H1 (cell line): ENCODE measurements around the gene TSPAN9. TPM values are rescaled to one million over a fixed set of nuclear protein-coding genes. Genes with fewer than 3 reads are reported as not detected.

Experiments
- CTCF ChIA-PET: fragments of 300-600 bp; sonication (Branson Sonifier 250); formaldehyde crosslinking; loops from one replicate; lab custom pipeline; 2021; ENCODE audit not compliant: partially characterized antibody; lab: Charles Lee
- POLR2A ChIA-PET: fragments of 300-600 bp; sonication (Branson Sonifier 250); formaldehyde crosslinking; loops from one replicate; lab custom pipeline; 2021; ENCODE audit warnings: inconsistent platforms; ENCODE audit not compliant: partially characterized antibody; lab: Charles Lee
- DNase-seq, 2 experiments: peaks; one replicate each; pipeline versions ENCODE4 v3.0.0 to v3.0.0-alpha.2; 2010 to 2022; ENCODE audit warnings: low spot score in 2 of 2, low read depth in 1 of 2, mixed read lengths in 1 of 2
- FAIRE-seq: peaks from 2 replicates; lab custom pipeline; 2011; peaks lifted over from hg19 to GRCh38; lab: Jason Lieb, UNC
- H2AFZ ChIP-seq: 2 replicates; pipeline ENCODE4 v1.8.1; 2012; ENCODE audit warnings: low read length, inconsistent platforms
- H2AK5ac ChIP-seq: 2 replicates; pipeline ENCODE4 v1.6.1; 2013; ENCODE audit warnings: low read depth, low read length
- H2BK120ac ChIP-seq: replicated peaks from 2 replicates; pipeline ENCODE3; 2013; ENCODE audit warnings: low read depth, low read length, inconsistent platforms
- H2BK12ac ChIP-seq: 2 replicates; pipeline ENCODE4 v1.6.1; 2013; ENCODE audit warnings: low read depth, low read length
- H2BK15ac ChIP-seq: 2 replicates; pipeline ENCODE4 v1.6.1; 2013; ENCODE audit warnings: low read length
- H2BK20ac ChIP-seq: 2 replicates; pipeline ENCODE4 v1.6.1; 2013; ENCODE audit warnings: low read length
- H2BK5ac ChIP-seq: 2 replicates; pipeline ENCODE4 v1.6.1; 2013; ENCODE audit warnings: low read depth, low read length
- H3K14ac ChIP-seq: 2 replicates; pipeline ENCODE4 v1.6.1; 2013; ENCODE audit warnings: inconsistent platforms; ENCODE audit not compliant: insufficient read length
- H3K18ac ChIP-seq: 2 replicates; pipeline ENCODE4 v1.6.1; 2013; ENCODE audit warnings: low read length; ENCODE audit errors: extremely low read depth
- H3K23ac ChIP-seq: 2 replicates; pipeline ENCODE4 v1.6.1; 2013; ENCODE audit warnings: inconsistent platforms; ENCODE audit not compliant: insufficient read length
- H3K23me2 ChIP-seq: 2 replicates; pipeline ENCODE4 v1.6.1; 2013; ENCODE audit warnings: low read depth, low read length
- H3K27ac ChIP-seq: 2 replicates; pipeline ENCODE4 v1.6.1; 2011; ENCODE audit warnings: low read depth, low read length, inconsistent platforms
- H3K27me3 ChIP-seq, 4 experiments: replicated peaks in 1 of 4; 1 replicate in 1 of 4; 2 replicates in 3 of 4; pipeline versions ENCODE4 v1.6.1 to v1.8.1; 2011 to 2013; ENCODE audit warnings: low read length in 3 of 4, mild to moderate bottlenecking in 3 of 4, inconsistent platforms in 2 of 4, mixed read lengths in 2 of 4, moderate library complexity in 1 of 4; ENCODE audit not compliant: control insufficient read depth in 3 of 4, insufficient read depth in 3 of 4; ENCODE audit errors: extremely low read depth in 1 of 4
- H3K36me3 ChIP-seq, 4 experiments: 2 replicates each; pipeline versions ENCODE4 v1.6.1 to v1.8.1; 2011 to 2013; ENCODE audit warnings: mild to moderate bottlenecking in 4 of 4, low read length in 3 of 4, moderate library complexity in 2 of 4, control low read depth in 1 of 4, inconsistent platforms in 1 of 4; ENCODE audit not compliant: insufficient read depth in 4 of 4, control insufficient read depth in 2 of 4
- H3K4ac ChIP-seq: replicated peaks from 2 replicates; pipeline ENCODE3; 2013; ENCODE audit warnings: low read length, low read depth, mixed read lengths, inconsistent platforms; ENCODE audit not compliant: insufficient read length
- H3K4me1 ChIP-seq, 4 experiments: replicated peaks in 1 of 4; 1 replicate in 1 of 4; 2 replicates in 3 of 4; pipeline versions ENCODE4 v1.6.1 to v1.8.1; 2011 to 2013; ENCODE audit warnings: low read length in 3 of 4, inconsistent platforms in 2 of 4, mixed read lengths in 1 of 4; ENCODE audit not compliant: insufficient read depth in 4 of 4, control insufficient read depth in 3 of 4
- H3K4me2 ChIP-seq, 2 experiments: 2 replicates each; pipeline versions ENCODE4 v1.6.1 to v1.8.1; 2011 to 2013; ENCODE audit warnings: low read depth in 2 of 2, low read length in 2 of 2, control low read depth in 1 of 2, inconsistent platforms in 1 of 2, mild to moderate bottlenecking in 1 of 2; ENCODE audit not compliant: insufficient read depth in 1 of 2
- H3K4me3 ChIP-seq, 4 experiments: fragments of 200-600, 300-600 bp in 1 of 4; sonication (generic), shearing (Covaris generic), sonication (Bioruptor Twin) in 1 of 4; 2 replicates each; pipeline versions ENCODE4 v1.5.1 to v1.8.1; 2011 to 2016; ENCODE audit warnings: low read length in 4 of 4, low read depth in 3 of 4, control low read depth in 2 of 4, inconsistent platforms in 2 of 4, mild to moderate bottlenecking in 2 of 4, mixed read lengths in 1 of 4, moderate library complexity in 1 of 4; ENCODE audit not compliant: insufficient read depth in 2 of 4; ENCODE audit errors: extremely low read depth in 1 of 4
- H3K56ac ChIP-seq: replicated peaks from 2 replicates; pipeline ENCODE3; 2013; ENCODE audit warnings: low read depth, mild to moderate bottlenecking, mixed read lengths, low read length, inconsistent platforms; ENCODE audit not compliant: insufficient read length
- H3K79me1 ChIP-seq: 2 replicates; pipeline ENCODE4 v1.6.1; 2013; ENCODE audit warnings: low read depth, low read length, control low read depth
- H3K79me2 ChIP-seq, 2 experiments: 2 replicates each; pipeline versions ENCODE4 v1.6.1 to v1.8.1; 2012 to 2013; ENCODE audit warnings: low read length in 2 of 2, mild to moderate bottlenecking in 2 of 2, inconsistent platforms in 1 of 2; ENCODE audit not compliant: insufficient read depth in 2 of 2, control insufficient read depth in 1 of 2
- H3K9ac ChIP-seq, 4 experiments: replicated peaks in 1 of 4; 1 replicate in 1 of 4; 2 replicates in 3 of 4; pipeline versions ENCODE4 v1.6.1 to v1.8.1; 2011 to 2013; ENCODE audit warnings: low read depth in 3 of 4, low read length in 3 of 4, control low read depth in 2 of 4, mild to moderate bottlenecking in 2 of 4, moderate library complexity in 2 of 4, inconsistent platforms in 1 of 4; ENCODE audit errors: extremely low read depth in 1 of 4
- H3K9me3 ChIP-seq, 2 experiments: 2 replicates each; pipeline versions ENCODE4 v1.6.1 to v1.8.1; 2012 to 2013; ENCODE audit warnings: mild to moderate bottlenecking in 2 of 2, moderate library complexity in 2 of 2, control low read depth in 1 of 2, inconsistent platforms in 1 of 2, low read depth in 1 of 2, low read length in 1 of 2, mixed read lengths in 1 of 2; ENCODE audit not compliant: insufficient read depth in 2 of 2
- H4K20me1 ChIP-seq, 2 experiments: replicated peaks in 1 of 2; 2 replicates each; pipeline versions ENCODE3 to v1.8.1; 2011 to 2013; ENCODE audit warnings: inconsistent platforms in 2 of 2, low read length in 2 of 2, mild to moderate bottlenecking in 1 of 2; ENCODE audit not compliant: insufficient read depth in 2 of 2, control insufficient read depth in 1 of 2
- H4K5ac ChIP-seq: 2 replicates; pipeline ENCODE4 v1.6.1; 2013; ENCODE audit warnings: low read length, low read depth, mixed read lengths, inconsistent platforms; ENCODE audit not compliant: insufficient read length
- H4K8ac ChIP-seq: 2 replicates; pipeline ENCODE4 v1.8.0; 2013; ENCODE audit warnings: mild to moderate bottlenecking, moderate library complexity, low read length, inconsistent platforms; ENCODE audit not compliant: insufficient read depth; ENCODE audit errors: extremely low read depth
- H4K91ac ChIP-seq: replicated peaks from 2 replicates; pipeline ENCODE3; 2013; ENCODE audit warnings: low read length, mixed read lengths, inconsistent platforms; ENCODE audit not compliant: insufficient read length
- ATF2 ChIP-seq: IDR thresholded peaks from 2 replicates; pipeline ENCODE4 v1.6.1; 2012; ENCODE audit warnings: low read length, inconsistent platforms
- CEBPB ChIP-seq: IDR thresholded peaks from 2 replicates; pipeline ENCODE4 v1.6.1; 2012; ENCODE audit warnings: low read depth, low read length
- CTBP2 ChIP-seq: IDR thresholded peaks from 2 replicates; pipeline ENCODE4 v1.7.0; 2011; ENCODE audit warnings: borderline replicate concordance, mild to moderate bottlenecking, moderate library complexity, mixed read lengths, low read length; ENCODE audit not compliant: insufficient read depth, insufficient read length
- E2F6 ChIP-seq: IDR thresholded peaks from 2 replicates; pipeline ENCODE4 v1.6.1; 2012; ENCODE audit warnings: inconsistent platforms
- EP300 ChIP-seq, 2 experiments: IDR thresholded peaks; 1 replicate in 1 of 2; 2 replicates in 1 of 2; pipeline ENCODE4 v1.6.1; 2011 to 2012; ENCODE audit warnings: low read depth in 2 of 2, low read length in 2 of 2, mild to moderate bottlenecking in 2 of 2, borderline replicate concordance in 1 of 2, inconsistent platforms in 1 of 2, moderate library complexity in 1 of 2
- KDM4A ChIP-seq: IDR thresholded peaks from one replicate; pipeline ENCODE4 v1.7.1; 2012; ENCODE audit warnings: low read depth, mild to moderate bottlenecking, moderate library complexity, low read length, inconsistent platforms; ENCODE audit not compliant: severe bottlenecking
- NANOG ChIP-seq: IDR thresholded peaks from 2 replicates; pipeline ENCODE4 v1.6.1; 2011; ENCODE audit warnings: low read length, low read depth, mild to moderate bottlenecking, inconsistent platforms; ENCODE audit not compliant: insufficient read depth, poor library complexity, severe bottlenecking
- RAD21 ChIP-seq, 2 experiments: IDR thresholded peaks in 1 of 2; conservative IDR thresholded peaks in 1 of 2; 2 replicates each; pipeline ENCODE4 v1.6.1; 2011; ENCODE audit warnings: low read depth in 2 of 2, low read length in 2 of 2, improper control_type of control experiment in 1 of 2, inconsistent platforms in 1 of 2, mild to moderate bottlenecking in 1 of 2, moderate library complexity in 1 of 2
- RNF2 ChIP-seq: fragments of 200-900, 300-1000 bp; sonication (generic); IDR thresholded peaks from 2 replicates; pipeline ENCODE4 v1.7.1; 2016; ENCODE audit warnings: borderline replicate concordance, low read depth, mild to moderate bottlenecking, antibody characterized with exemption, low read length; ENCODE audit not compliant: poor library complexity, severe bottlenecking; ENCODE audit errors: missing control alignments
- RXRA ChIP-seq: IDR thresholded peaks from 2 replicates; pipeline ENCODE4 v1.6.1; 2011; ENCODE audit warnings: low read depth, mild to moderate bottlenecking, low read length, moderate library complexity; ENCODE audit not compliant: insufficient read depth
- WGBS, 2 experiments: shearing (Covaris generic) in 1 of 2; methylation state at CpG; one replicate each; pipeline versions ENCODE4 v1.1.6 to v1.1.7; 2013 to 2015; ENCODE audit warnings: low lambda C conversion rate in 2 of 2, mixed read lengths in 2 of 2, inconsistent platforms in 1 of 2, low coverage in 1 of 2, missing lambda C conversion rate in 1 of 2; ENCODE audit not compliant: insufficient replicate concordance in 2 of 2, insufficient coverage in 1 of 2, insufficient read length in 1 of 2; ENCODE audit errors: extremely low coverage in 1 of 2, missing lambda C conversion rate in 1 of 2; 5-methylcytosine and 5-hydroxymethylcytosine counted together
- polyA plus RNA-seq, 7 experiments: library from polyadenylated mRNA; depleted of rRNA in 3 of 7; stranded (reverse) in 5 of 7; unstranded in 2 of 7; fragments of >200 nt in 5 of 7; fragments of 200-250 nt in 2 of 7; gene quantifications; 1 replicate in 5 of 7; 2 replicates in 1 of 7; 4 replicates in 1 of 7; pipeline versions ENCODE4 v1.2.1 to v1.2.3, GENCODE V29; 2011 to 2013; ENCODE audit warnings: missing spikeins in 2 of 7, mixed read lengths in 2 of 7
- total RNA-seq: library from RNA; stranded (reverse); fragmentation: NEBNext Ultra II Directional; extraction: Animal tissue kit (Norgen Biotek cat#: 25700); gene quantifications from 2 replicates; pipeline ENCODE4 v1.2.1, GENCODE V29; 2021

TSPAN9 gene
- total and polyA plus RNA-seq, 2 of the 8 experiments (the other 6 are each of a cell fraction or from before 2014, with no cell fraction given) = 11.5 to 29.1 TPM

- Histone ChIP-seq H3K4me1 (peaks cover 0 to 3% (median 0%) of the 10 kb centered on the region in 4 experiments; a peak in 2 of 7 replicates), H3K79me2 (no peaks in the 10 kb centered on the region), H4K5ac (no peak overlapping the region), H3K27me3 (no peaks in the 10 kb centered on the region), H2BK20ac (no peak overlapping the region), H3K79me1 (no peaks in the 10 kb centered on the region), H2BK15ac (no peak overlapping the region), H2BK120ac (no peak overlapping the region), H4K91ac (no peak overlapping the region), H3K23me2 (no peaks in the 10 kb centered on the region), H3K4me2 (no peak overlapping the region), H3K4ac (no peak overlapping the region), H3K9ac (no peak overlapping the region), H3K9me3 (no peaks in the 10 kb centered on the region), H3K18ac (no peak overlapping the region), H3K14ac (no peak overlapping the region), H3K56ac (no peak overlapping the region), H4K20me1 (peaks cover 0 to 2% of the 10 kb centered on the region in 2 experiments), H3K4me3 (no peak overlapping the region), H3K23ac (no peak overlapping the region), H2AK5ac (no peak overlapping the region), H2BK12ac (no peak overlapping the region), H2BK5ac (no peak overlapping the region), H3K27ac (no peak overlapping the region), H2AFZ (no peak overlapping the region), H4K8ac (no peak overlapping the region), H3K36me3 (no peaks in the 10 kb centered on the region)
- ChIA-PET CTCF (interaction anchor here (1.0 kb wide), 1 partner anchor 10 kb away, joined by 4 read pairs; no protein-coding TSS in a partner anchor), POLR2A (no interaction called here)
- 88% methylated on average over 5 of the region's 5 CpGs; no CpG with 5 or more reads in 1 of the 2 experiments for WGBS, 2 experiments
- no peak for FAIRE-seq
- DNase-seq = no peak
- TF ChIP-seq RAD21 (IDR thresholded peaks at IDR 0.05 in 1 of 2, conservative IDR thresholded peaks at IDR 0.05 in 1 of 2; ENCODE audit: low read depth in 2 of 2, low read length in 2 of 2) (no peak), CTBP2 (no peak), CEBPB (no peak), NANOG (no peak), RNF2 (no peak), EP300 (IDR thresholded peaks at IDR 0.05; ENCODE audit: borderline replicate concordance in 1 of 2, low read depth in 2 of 2, low read length in 2 of 2) (no peak), E2F6 (no peak), KDM4A (no peak), RXRA (no peak), ATF2 (no peak)
Measured at GRCh38 chr12:3125674-3126073, 48.5 kb downstream of the TSPAN9 start.
